ENCODE measurements around the gene KRT34.

DNA sequence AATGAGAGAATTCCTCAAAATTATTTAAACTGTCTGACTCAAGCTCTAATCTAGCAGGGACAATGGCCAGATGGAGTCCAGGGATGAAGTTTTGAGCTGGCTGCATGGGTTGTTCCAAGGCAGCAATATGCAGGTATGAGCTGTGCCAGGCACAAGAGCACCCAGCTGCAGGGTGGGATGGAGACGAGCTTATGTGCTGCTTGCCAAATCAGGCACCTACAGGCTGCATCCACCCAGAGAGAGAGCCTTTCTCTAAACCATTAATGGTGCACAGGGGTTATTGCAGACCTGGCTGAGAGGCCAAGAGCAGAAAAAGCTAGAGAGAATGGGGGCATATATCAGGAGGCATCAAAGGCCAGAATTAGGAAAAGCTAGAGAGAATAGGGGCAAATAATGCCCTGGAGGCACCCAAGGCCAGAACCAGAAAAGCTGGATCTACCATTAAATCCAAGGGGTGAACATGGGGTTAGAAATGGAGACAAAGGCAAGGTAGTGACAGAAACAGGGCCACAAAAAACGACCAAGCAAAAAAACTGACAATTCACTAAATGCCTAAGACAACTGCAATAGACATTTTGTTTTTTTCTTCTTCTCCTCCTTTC lies 42.4 kb downstream of the KRT34 start:
- TF ChIP-seq, protein P1, sequence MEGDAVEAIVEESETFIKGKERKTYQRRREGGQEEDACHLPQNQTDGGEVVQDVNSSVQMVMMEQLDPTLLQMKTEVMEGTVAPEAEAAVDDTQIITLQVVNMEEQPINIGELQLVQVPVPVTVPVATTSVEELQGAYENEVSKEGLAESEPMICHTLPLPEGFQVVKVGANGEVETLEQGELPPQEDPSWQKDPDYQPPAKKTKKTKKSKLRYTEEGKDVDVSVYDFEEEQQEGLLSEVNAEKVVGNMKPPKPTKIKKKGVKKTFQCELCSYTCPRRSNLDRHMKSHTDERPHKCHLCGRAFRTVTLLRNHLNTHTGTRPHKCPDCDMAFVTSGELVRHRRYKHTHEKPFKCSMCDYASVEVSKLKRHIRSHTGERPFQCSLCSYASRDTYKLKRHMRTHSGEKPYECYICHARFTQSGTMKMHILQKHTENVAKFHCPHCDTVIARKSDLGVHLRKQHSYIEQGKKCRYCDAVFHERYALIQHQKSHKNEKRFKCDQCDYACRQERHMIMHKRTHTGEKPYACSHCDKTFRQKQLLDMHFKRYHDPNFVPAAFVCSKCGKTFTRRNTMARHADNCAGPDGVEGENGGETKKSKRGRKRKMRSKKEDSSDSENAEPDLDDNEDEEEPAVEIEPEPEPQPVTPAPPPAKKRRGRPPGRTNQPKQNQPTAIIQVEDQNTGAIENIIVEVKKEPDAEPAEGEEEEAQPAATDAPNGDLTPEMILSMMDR (conservative IDR thresholded peaks at IDR 0.05; ENCODE audit: low read length), result no peak
- TF ChIP-seq EZH2phosphoT487 (IDR thresholded peaks at IDR 0.05; ENCODE audit: borderline replicate concordance, low read depth, low read length), result no peak

All from OCI-LY7 (cell line).